Esophagus squamous epithelium (tissue), 4 donors: Measurements from ENCODE around the gene PARD3.

Source experiments
- CTCF ChIP-seq, 6 experiments: fragments of 450-650 bp in 4 of 6; fragments of 200-600 bp in 2 of 6; sonication (generic) in 2 of 6; IDR thresholded peaks; one replicate each; pipeline ENCODE4 v1.5.1; 2016 to 2019; ENCODE audit warnings: antibody characterized with exemption in 6 of 6, mild to moderate bottlenecking in 4 of 6, moderate library complexity in 4 of 6
- POLR2A ChIP-seq, 4 donors: fragments of 450-650 bp; IDR thresholded peaks; one replicate each; pipeline ENCODE4 v1.6.1; 2017; ENCODE audit warnings: antibody characterized with exemption in 4 of 4, mild to moderate bottlenecking in 4 of 4, moderate library complexity in 3 of 4

- TF ChIP-seq POLR2A (IDR thresholded peaks at IDR 0.05), result no peak
- TF ChIP-seq CTCF (IDR thresholded peaks at IDR 0.05), result no peak
Observed at GRCh38 chr10:34743814-34744213, 71.3 kb downstream of the PARD3 start.
